Stomach (tissue), 9 donors: ENCODE data around the gene CHST9. TPM values are rescaled to one million over a fixed set of nuclear protein-coding genes. Genes with fewer than 3 reads are reported as not detected.

ENCODE experiments used
- DNase-seq, 2 donors: peaks; one replicate each; pipeline versions ENCODE4 v3.0.0 to v3.0.0-alpha.2; 2013 to 2019
- H3K27ac ChIP-seq, 5 donors: fragments of 200-600 bp in 4 of 5; sonication (generic) in 4 of 5; one replicate each; pipeline ENCODE4 v1.5.1; 2013 to 2019; ENCODE audit warnings: mild to moderate bottlenecking in 1 of 5, moderate library complexity in 1 of 5
- H3K27me3 ChIP-seq, 3 donors: fragments of 200-600 bp; sonication (generic); one replicate each; pipeline ENCODE4 v1.5.1; 2017 to 2019; ENCODE audit warnings: mixed run types in 1 of 3
- H3K36me3 ChIP-seq, 4 donors: fragments of 200-600 bp; sonication (generic); 1 replicate in 3 of 4; 2 replicates in 1 of 4; pipeline ENCODE4 v1.5.1; 2016 to 2019
- H3K4me1 ChIP-seq, 4 donors: fragments of 200-600 bp; sonication (generic); one replicate each; pipeline ENCODE4 v1.5.1; 2016 to 2019
- H3K4me3 ChIP-seq, 4 donors: fragments of 200-600 bp; sonication (generic) in 3 of 4; one replicate each; pipeline ENCODE4 v1.5.1; 2016 to 2019; ENCODE audit warnings: mild to moderate bottlenecking in 1 of 4
- H3K9me3 ChIP-seq, 4 donors: fragments of 200-600 bp; sonication (generic); one replicate each; pipeline ENCODE4 v1.5.1; 2016 to 2019
- EP300 ChIP-seq: sonication (generic); formaldehyde crosslinking; IDR thresholded peaks from one replicate; pipeline ENCODE4 v1.6.1; 2017; ENCODE audit warnings: antibody characterized with exemption
- POLR2A ChIP-seq, 4 donors: fragments of 450-650 bp; IDR thresholded peaks; one replicate each; pipeline ENCODE4 v1.6.1; 2016; ENCODE audit warnings: antibody characterized with exemption in 4 of 4, control low read depth in 2 of 4, mild to moderate bottlenecking in 1 of 4, moderate library complexity in 1 of 4
- POLR2AphosphoS5 ChIP-seq, 3 donors: sonication (generic); formaldehyde crosslinking; IDR thresholded peaks; one replicate each; pipeline ENCODE4 v1.6.1; 2016; ENCODE audit warnings: antibody characterized with exemption in 3 of 3
- WGBS, 5 donors: extraction: QIAGEN DNeasy Blood & Tissue Kit in 3 of 5; methylation state at CpG; one replicate each; pipeline versions ENCODE4 v1.1.5 to v1.1.7; 2013 to 2018; 5-methylcytosine and 5-hydroxymethylcytosine counted together
- intact Hi-C: fragments of 100-400 bp; cut with DNase I; formaldehyde crosslinking; loops from one replicate; pipeline ENCODE4 v1.15.1; 2023; ENCODE audit warnings: low total_unique reads
- polyA plus RNA-seq, 3 donors: library from polyadenylated mRNA; stranded (reverse); fragments of 200-250 nt; gene quantifications; one replicate each; pipeline ENCODE4 v1.2.3, GENCODE V29; 2013
- total RNA-seq, 5 donors: library from RNA; depleted of rRNA; stranded (reverse); fragments of >200 nt; gene quantifications; one replicate each; pipeline versions ENCODE4 v1.1.0 to v1.2.3, GENCODE V29; 2014 to 2016
- TF ChIP-seq, protein P1 (sequence below), 7 experiments: fragments of 450-650 bp in 4 of 7; fragments of 200-600 bp in 3 of 7; sonication (generic) in 3 of 7; IDR thresholded peaks; one replicate each; pipeline ENCODE4 v1.5.1; 2016 to 2019; ENCODE audit warnings: antibody characterized with exemption in 7 of 7, control low read depth in 2 of 7, mild to moderate bottlenecking in 1 of 7
- donor health status: healthy with polysubstance abuse.
- donor health status: Bipolar disorder and iron deficiency.
- donor health status: healthy.

The CHST9 gene
- total and polyA plus RNA-seq, 8 donors: 0.29 to 2.2 (median 1.1) TPM; not detected in 2

DNA sequence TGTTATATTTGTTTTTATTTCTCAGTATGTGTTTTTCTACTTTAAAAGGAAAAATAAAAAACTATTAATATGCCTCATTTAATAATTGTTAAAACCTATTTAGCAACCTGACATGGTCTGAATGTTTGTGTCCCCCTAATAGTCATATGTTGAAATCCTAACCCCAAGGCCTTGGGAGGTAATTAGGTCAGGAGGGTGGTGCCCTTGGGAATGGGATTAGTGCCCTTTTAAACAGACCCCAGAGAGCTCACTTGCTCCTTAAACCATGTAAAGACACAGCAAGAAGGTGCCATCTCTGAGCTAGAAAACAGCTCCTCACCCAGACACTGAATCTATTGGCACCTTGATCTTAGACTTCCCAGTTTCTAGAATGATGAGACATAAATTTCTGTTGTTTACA lies 71.8 kb downstream of the CHST9 start:
- TF ChIP-seq POLR2A (IDR thresholded peaks at IDR 0.05): no peak
- TF ChIP-seq, protein P1, sequence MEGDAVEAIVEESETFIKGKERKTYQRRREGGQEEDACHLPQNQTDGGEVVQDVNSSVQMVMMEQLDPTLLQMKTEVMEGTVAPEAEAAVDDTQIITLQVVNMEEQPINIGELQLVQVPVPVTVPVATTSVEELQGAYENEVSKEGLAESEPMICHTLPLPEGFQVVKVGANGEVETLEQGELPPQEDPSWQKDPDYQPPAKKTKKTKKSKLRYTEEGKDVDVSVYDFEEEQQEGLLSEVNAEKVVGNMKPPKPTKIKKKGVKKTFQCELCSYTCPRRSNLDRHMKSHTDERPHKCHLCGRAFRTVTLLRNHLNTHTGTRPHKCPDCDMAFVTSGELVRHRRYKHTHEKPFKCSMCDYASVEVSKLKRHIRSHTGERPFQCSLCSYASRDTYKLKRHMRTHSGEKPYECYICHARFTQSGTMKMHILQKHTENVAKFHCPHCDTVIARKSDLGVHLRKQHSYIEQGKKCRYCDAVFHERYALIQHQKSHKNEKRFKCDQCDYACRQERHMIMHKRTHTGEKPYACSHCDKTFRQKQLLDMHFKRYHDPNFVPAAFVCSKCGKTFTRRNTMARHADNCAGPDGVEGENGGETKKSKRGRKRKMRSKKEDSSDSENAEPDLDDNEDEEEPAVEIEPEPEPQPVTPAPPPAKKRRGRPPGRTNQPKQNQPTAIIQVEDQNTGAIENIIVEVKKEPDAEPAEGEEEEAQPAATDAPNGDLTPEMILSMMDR (IDR thresholded peaks at IDR 0.05): no peak
- TF ChIP-seq POLR2AphosphoS5 (IDR thresholded peaks at IDR 0.05): no peak
- TF ChIP-seq EP300: no peak
- Histone ChIP-seq H3K27ac (no peak overlapping the region), H3K36me3 (no peaks in the 10 kb centered on the region), H3K9me3 (no peaks in the 10 kb centered on the region), H3K27me3 (no peaks in the 10 kb centered on the region), H3K4me3 (no peak overlapping the region), H3K4me1 (no peaks in the 10 kb centered on the region)
- no peak for DNase-seq
- intact Hi-C loops: no loop called here

DNA sequence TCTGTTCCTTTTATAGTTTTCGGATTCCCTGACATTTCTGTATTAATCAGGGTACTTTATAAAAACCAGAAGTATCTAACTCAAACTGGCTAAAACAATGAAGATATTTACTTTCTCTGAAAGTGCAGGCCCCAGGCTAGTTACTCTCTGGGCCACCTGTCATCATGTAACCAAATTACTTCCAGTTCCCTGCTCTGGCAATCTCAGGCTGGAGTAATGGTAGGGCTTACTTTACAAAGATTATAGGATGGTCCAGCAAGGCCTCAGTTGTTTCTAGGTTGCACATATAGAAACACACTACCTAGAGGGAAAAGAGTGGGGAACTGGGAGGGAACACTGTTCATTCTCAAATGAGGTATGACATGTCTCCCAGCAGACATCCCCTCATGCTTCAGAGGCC lies 74.8 kb downstream of the CHST9 start:
- TF ChIP-seq POLR2A (IDR thresholded peaks at IDR 0.05) (no peak), POLR2AphosphoS5 (IDR thresholded peaks at IDR 0.05) (no peak), EP300 (no peak)
- TF ChIP-seq, protein P1 (IDR thresholded peaks at IDR 0.05): no peak
- H3K4me3 ChIP-seq: no peak overlapping the region
- peak in 1 of 2 donors; percentile 10 for DNase-seq
- WGBS, 5 donors: 80 to 100% (median 88%) methylated on average over 1 of the region's 1 CpG
- no peaks in the 10 kb centered on the region for H3K9me3 ChIP-seq
- no peaks in the 10 kb centered on the region for H3K4me1 ChIP-seq
- intact Hi-C loops: no loop called here
- no peak overlapping the region for H3K27ac ChIP-seq
- no peaks in the 10 kb centered on the region for H3K36me3 ChIP-seq
- H3K27me3 ChIP-seq: no peaks in the 10 kb centered on the region

DNA sequence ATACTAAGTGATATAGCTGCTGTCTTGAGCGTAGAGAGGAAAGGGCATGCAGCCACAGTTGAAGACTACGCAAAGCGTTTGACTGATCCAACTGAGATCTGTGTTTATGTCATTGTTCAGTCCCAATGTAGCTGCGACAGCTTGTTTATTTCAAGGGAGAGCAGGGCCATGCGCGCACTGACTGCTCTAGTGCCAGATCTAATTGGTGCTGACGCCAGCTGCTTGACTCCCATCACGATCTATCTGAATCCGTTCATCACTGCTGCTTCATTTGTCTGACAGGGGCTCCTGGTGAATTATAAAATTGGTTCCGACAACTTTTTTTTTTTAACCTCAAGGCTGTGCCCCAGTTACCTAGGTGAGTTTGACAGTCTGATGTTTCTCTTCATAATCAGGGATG lies 75.7 kb downstream of the CHST9 start:
- H3K4me1 ChIP-seq: no peaks in the 10 kb centered on the region
- no peaks in the 10 kb centered on the region for H3K9me3 ChIP-seq
- no peaks in the 10 kb centered on the region for H3K27me3 ChIP-seq
- no peak overlapping the region for H3K4me3 ChIP-seq
- no peak overlapping the region for H3K27ac ChIP-seq
- no peak for TF ChIP-seq POLR2AphosphoS5 (IDR thresholded peaks at IDR 0.05)
- TF ChIP-seq EP300: no peak
- TF ChIP-seq POLR2A (IDR thresholded peaks at IDR 0.05): no peak
- TF ChIP-seq, protein P1 (IDR thresholded peaks at IDR 0.05): no peak
- intact Hi-C loops: no loop called here
- peak in 1 of 2 donors; percentile 58 for DNase-seq
- no peaks in the 10 kb centered on the region for H3K36me3 ChIP-seq
- WGBS, 5 donors: 63 to 88% (median 80%) methylated on average over 10 of the region's 10 CpGs

DNA sequence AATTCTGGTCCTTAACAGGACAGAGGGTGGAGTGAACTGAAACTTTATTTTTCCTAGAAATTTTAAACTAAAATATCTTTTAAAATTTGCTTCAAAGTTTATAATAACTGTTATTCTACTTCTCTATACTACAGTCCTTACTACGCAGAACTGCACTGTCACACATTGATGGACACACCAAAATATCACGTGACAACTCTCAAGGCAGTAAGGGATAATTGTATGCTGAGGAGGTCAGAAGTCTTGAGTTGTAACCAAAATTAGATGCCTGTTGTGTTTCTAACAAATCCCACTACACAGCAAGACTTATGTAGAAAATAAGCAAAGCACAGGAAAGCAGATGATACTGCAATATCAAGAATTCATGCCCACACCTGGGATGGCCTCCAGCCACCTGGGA lies 76.3 kb downstream of the CHST9 start:
- intact Hi-C loops: no loop called here
- Histone ChIP-seq H3K27me3 (no peaks in the 10 kb centered on the region), H3K4me3 (no peak overlapping the region), H3K4me1 (no peaks in the 10 kb centered on the region), H3K36me3 (no peaks in the 10 kb centered on the region), H3K9me3 (no peaks in the 10 kb centered on the region), H3K27ac (no peak overlapping the region)
- 71 to 86% (median 82%) methylated on average over 2 of the region's 2 CpGs for WGBS, 5 donors
- TF ChIP-seq POLR2A (IDR thresholded peaks at IDR 0.05) (no peak), EP300 (no peak), POLR2AphosphoS5 (IDR thresholded peaks at IDR 0.05) (no peak)
- TF ChIP-seq, protein P1 (IDR thresholded peaks at IDR 0.05): no peak
- DNase-seq: no peak
